HCT116 (cell line): ENCODE results near the gene RAB11A. TPM values are rescaled to one million over a fixed set of nuclear protein-coding genes. Genes with fewer than 3 reads are reported as not detected.

Experiments used
- ATAC-seq: fragments of 200-7000 bp; cut with Tn5 transposase; 2 replicates; pipeline ENCODE4 v1.9.1; 2020; ENCODE audit warnings: mild to moderate bottlenecking, moderate library complexity
- BruUV-seq: library from RNA; stranded (reverse); fragments of 400-500 nt; replicated peaks from 2 replicates; lab custom pipeline; 2021; lab: Mats Ljungman, UMichigan
- CTCF ChIA-PET: fragments of 300-600 bp; sonication (Branson Sonifier 250); formaldehyde crosslinking; loops from one replicate; lab custom pipeline; 2021; ENCODE audit warnings: antibody characterized with exemption; lab: Charles Lee
- POLR2A ChIA-PET: fragments of 300-600, 350-600 bp; sonication (Branson Sonifier 250); formaldehyde crosslinking; loops from one replicate; lab custom pipeline; 2021; ENCODE audit warnings: antibody characterized with exemption; lab: Charles Lee
- RAD21 ChIA-PET, 2 experiments: fragments of 300-600 bp; sonication (Branson Sonifier 250); formaldehyde crosslinking; loops; one replicate each; lab custom pipeline; 2023; ENCODE audit warnings: low total read pairs in 2 of 2; ENCODE audit not compliant: uncharacterized antibody in 2 of 2, unreplicated experiment in 2 of 2, low non-redundant PET in 1 of 2; lab: Charles Lee
- DNase-seq: peaks from one replicate; pipeline ENCODE4 v3.0.0-alpha.2; 2010; ENCODE audit warnings: low read depth, low spot score
- H2AFZ ChIP-seq: fragments of 200-600 bp; shearing (Covaris generic), sonication (generic); 2 replicates; pipeline ENCODE4 v1.6.1; 2017; ENCODE audit warnings: low read depth, mixed run types, mixed read lengths, antibody characterized with exemption, low read length; ENCODE audit not compliant: poor library complexity, severe bottlenecking
- H3K27ac ChIP-seq: 2 replicates; pipeline ENCODE4 v1.5.1; 2012; ENCODE audit warnings: low read depth, low read length
- H3K27me3 ChIP-seq: fragments of 200-600 bp; sonication (generic); 2 replicates; pipeline ENCODE4 v1.6.1; 2016; ENCODE audit warnings: mixed run types, low read length, mixed read lengths; ENCODE audit not compliant: insufficient read depth
- H3K36me3 ChIP-seq, 2 experiments: fragments of 200-500 bp in 1 of 2; fragments of 200-600 bp in 1 of 2; sonication (Bioruptor generic) in 1 of 2; sonication (generic) in 1 of 2; 2 replicates each; pipeline versions ENCODE4 v1.5.1 to v1.6.1; 2014 to 2016; ENCODE audit warnings: low read length in 2 of 2, inconsistent platforms in 1 of 2, mixed read lengths in 1 of 2, mixed run types in 1 of 2; ENCODE audit not compliant: insufficient read depth in 2 of 2, control insufficient read depth in 1 of 2
- H3K4me1 ChIP-seq, 2 experiments: fragments of 200-600 bp in 1 of 2; sonication (generic) in 1 of 2; 2 replicates each; pipeline versions ENCODE4 v1.5.1 to v1.6.1; 2012 to 2017; ENCODE audit warnings: low read length in 2 of 2, inconsistent platforms in 1 of 2, mild to moderate bottlenecking in 1 of 2, mixed read lengths in 1 of 2, mixed run types in 1 of 2, moderate library complexity in 1 of 2; ENCODE audit not compliant: insufficient read depth in 2 of 2, control insufficient read depth in 1 of 2
- H3K4me2 ChIP-seq: fragments of 200-600 bp; sonication (generic); 2 replicates; pipeline ENCODE4 v1.6.1; 2017; ENCODE audit warnings: mixed run types, low read length, mixed read lengths
- H3K4me3 ChIP-seq, 2 experiments: fragments of 200-600 bp in 1 of 2; sonication (generic) in 1 of 2; replicated peaks in 1 of 2; 2 replicates each; pipeline ENCODE4 v1.5.1; 2011 to 2016; ENCODE audit warnings: low read length in 2 of 2, control low read depth in 1 of 2, low read depth in 1 of 2, mild to moderate bottlenecking in 1 of 2, mixed read lengths in 1 of 2, mixed run types in 1 of 2
- H3K79me2 ChIP-seq: fragments of 200-600 bp; sonication (generic); 2 replicates; pipeline ENCODE4 v1.6.1; 2017; ENCODE audit warnings: mild to moderate bottlenecking, mixed run types, low read length, moderate library complexity, mixed read lengths; ENCODE audit not compliant: insufficient read depth
- H3K9ac ChIP-seq: fragments of 200-600 bp; sonication (generic); 2 replicates; pipeline ENCODE4 v1.6.1; 2016; ENCODE audit warnings: low read length, mixed read lengths
- H3K9me2 ChIP-seq: fragments of 200-600 bp; sonication (generic), shearing (Covaris generic); 2 replicates; pipeline ENCODE4 v1.6.1; 2017; ENCODE audit warnings: mixed run types, mild to moderate bottlenecking, moderate library complexity; ENCODE audit not compliant: insufficient read depth
- H3K9me3 ChIP-seq, 2 experiments: fragments of 200-500 bp in 1 of 2; fragments of 200-600 bp in 1 of 2; sonication (Bioruptor generic) in 1 of 2; sonication (generic) in 1 of 2; 2 replicates each; pipeline ENCODE4 v1.6.1; 2014 to 2017; ENCODE audit warnings: low read length in 2 of 2, mixed read lengths in 2 of 2, inconsistent platforms in 1 of 2, low read depth in 1 of 2, mild to moderate bottlenecking in 1 of 2, mixed run types in 1 of 2, moderate library complexity in 1 of 2; ENCODE audit not compliant: control insufficient read depth in 1 of 2, insufficient read depth in 1 of 2
- H4K20me1 ChIP-seq: fragments of 200-600 bp; sonication (generic), shearing (Covaris generic); 2 replicates; pipeline ENCODE4 v1.6.1; 2017; ENCODE audit warnings: mixed run types, mild to moderate bottlenecking, moderate library complexity; ENCODE audit not compliant: insufficient read depth
- CBX3 ChIP-seq: IDR thresholded peaks from 2 replicates; pipeline ENCODE4 v1.6.1; 2012; ENCODE audit warnings: low read depth
- intact Hi-C: fragments of 100-400 bp; cut with micrococcal nuclease; formaldehyde crosslinking; loops from 2 replicates; pipeline ENCODE4 v1.10.0; 2022
- total RNA-seq: library from RNA; stranded (reverse); gene quantifications from one replicate; pipeline ENCODE4 v1.2.1, GENCODE V29; 2021; ENCODE audit not compliant: unreplicated experiment
- TF ChIP-seq, protein P1 (sequence below), 3 experiments: fragments of 200-600 bp in 1 of 3; sonication (generic) in 1 of 3; IDR thresholded peaks in 2 of 3; conservative IDR thresholded peaks in 1 of 3; 2 replicates each; pipeline ENCODE4 v1.5.1; 2012 to 2017; ENCODE audit warnings: low read depth in 2 of 3, low read length in 2 of 3, antibody characterized with exemption in 1 of 3, borderline replicate concordance in 1 of 3, control low read depth in 1 of 3, mild to moderate bottlenecking in 1 of 3, mixed read lengths in 1 of 3, mixed run types in 1 of 3, moderate library complexity in 1 of 3; ENCODE audit not compliant: insufficient read depth in 1 of 3
- TF ChIP-seq, protein P2 (sequence below): IDR thresholded peaks from 2 replicates; pipeline ENCODE4 v1.6.1; 2011; ENCODE audit warnings: mild to moderate bottlenecking, low read length, moderate library complexity; ENCODE audit not compliant: insufficient replicate concordance; ENCODE audit errors: extremely low read depth

The RAB11A gene
- total RNA-seq, 1 experiment from 2014 or later = 234 TPM

DNA sequence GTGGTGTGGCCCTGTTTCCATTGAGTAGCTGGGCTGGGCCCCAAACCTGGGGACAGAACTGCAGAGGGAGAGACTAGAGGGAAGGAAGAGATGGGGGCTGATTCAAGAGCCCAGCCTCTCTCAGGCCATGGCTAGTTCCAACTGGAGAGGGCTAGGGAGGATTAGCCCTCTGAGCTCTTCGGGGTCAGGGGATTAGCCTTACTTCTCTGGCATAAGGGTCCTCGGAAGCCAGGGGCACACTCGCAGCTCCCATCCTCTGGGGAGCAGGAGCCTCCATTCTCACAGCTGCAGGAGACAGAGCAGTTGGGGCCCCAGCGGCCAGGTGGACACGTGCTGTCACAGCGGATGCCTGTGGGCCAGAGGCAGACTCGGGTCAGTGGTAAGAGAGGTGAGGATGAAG is 53.3 kb downstream of the RAB11A start:
- Histone ChIP-seq H3K4me3 (no peak overlapping the region), H3K27ac (no peak overlapping the region), H3K9me2 (no peaks in the 10 kb centered on the region), H3K27me3 (no peaks in the 10 kb centered on the region), H3K4me1 (no peaks in the 10 kb centered on the region), H2AFZ (no peak overlapping the region), H3K9ac (no peak overlapping the region), H3K36me3 (no peaks in the 10 kb centered on the region), H4K20me1 (no peaks in the 10 kb centered on the region), H3K79me2 (no peaks in the 10 kb centered on the region), H3K9me3 (no peaks in the 10 kb centered on the region), H3K4me2 (no peak overlapping the region)
- TF ChIP-seq, protein P1, sequence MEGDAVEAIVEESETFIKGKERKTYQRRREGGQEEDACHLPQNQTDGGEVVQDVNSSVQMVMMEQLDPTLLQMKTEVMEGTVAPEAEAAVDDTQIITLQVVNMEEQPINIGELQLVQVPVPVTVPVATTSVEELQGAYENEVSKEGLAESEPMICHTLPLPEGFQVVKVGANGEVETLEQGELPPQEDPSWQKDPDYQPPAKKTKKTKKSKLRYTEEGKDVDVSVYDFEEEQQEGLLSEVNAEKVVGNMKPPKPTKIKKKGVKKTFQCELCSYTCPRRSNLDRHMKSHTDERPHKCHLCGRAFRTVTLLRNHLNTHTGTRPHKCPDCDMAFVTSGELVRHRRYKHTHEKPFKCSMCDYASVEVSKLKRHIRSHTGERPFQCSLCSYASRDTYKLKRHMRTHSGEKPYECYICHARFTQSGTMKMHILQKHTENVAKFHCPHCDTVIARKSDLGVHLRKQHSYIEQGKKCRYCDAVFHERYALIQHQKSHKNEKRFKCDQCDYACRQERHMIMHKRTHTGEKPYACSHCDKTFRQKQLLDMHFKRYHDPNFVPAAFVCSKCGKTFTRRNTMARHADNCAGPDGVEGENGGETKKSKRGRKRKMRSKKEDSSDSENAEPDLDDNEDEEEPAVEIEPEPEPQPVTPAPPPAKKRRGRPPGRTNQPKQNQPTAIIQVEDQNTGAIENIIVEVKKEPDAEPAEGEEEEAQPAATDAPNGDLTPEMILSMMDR (IDR thresholded peaks at IDR 0.05 in 2 of 3, conservative IDR thresholded peaks at IDR 0.05 in 1 of 3; ENCODE audit: borderline replicate concordance in 1 of 3, insufficient read depth in 1 of 3, low read depth in 2 of 3, low read length in 2 of 3) = no peak
- TF ChIP-seq, protein P2, sequence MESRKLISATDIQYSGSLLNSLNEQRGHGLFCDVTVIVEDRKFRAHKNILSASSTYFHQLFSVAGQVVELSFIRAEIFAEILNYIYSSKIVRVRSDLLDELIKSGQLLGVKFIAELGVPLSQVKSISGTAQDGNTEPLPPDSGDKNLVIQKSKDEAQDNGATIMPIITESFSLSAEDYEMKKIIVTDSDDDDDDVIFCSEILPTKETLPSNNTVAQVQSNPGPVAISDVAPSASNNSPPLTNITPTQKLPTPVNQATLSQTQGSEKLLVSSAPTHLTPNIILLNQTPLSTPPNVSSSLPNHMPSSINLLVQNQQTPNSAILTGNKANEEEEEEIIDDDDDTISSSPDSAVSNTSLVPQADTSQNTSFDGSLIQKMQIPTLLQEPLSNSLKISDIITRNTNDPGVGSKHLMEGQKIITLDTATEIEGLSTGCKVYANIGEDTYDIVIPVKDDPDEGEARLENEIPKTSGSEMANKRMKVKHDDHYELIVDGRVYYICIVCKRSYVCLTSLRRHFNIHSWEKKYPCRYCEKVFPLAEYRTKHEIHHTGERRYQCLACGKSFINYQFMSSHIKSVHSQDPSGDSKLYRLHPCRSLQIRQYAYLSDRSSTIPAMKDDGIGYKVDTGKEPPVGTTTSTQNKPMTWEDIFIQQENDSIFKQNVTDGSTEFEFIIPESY = no peak
- intact Hi-C loops = no loop called here
- no peak for DNase-seq
- no peak for ATAC-seq
- BruUV-seq = no TSS peak
- ChIA-PET CTCF (interaction anchor here (1.3 kb wide), 1 partner anchor 9 kb away, joined by 3 read pairs; no protein-coding TSS in a partner anchor), POLR2A (no interaction called here), RAD21 (no interaction called here)

DNA sequence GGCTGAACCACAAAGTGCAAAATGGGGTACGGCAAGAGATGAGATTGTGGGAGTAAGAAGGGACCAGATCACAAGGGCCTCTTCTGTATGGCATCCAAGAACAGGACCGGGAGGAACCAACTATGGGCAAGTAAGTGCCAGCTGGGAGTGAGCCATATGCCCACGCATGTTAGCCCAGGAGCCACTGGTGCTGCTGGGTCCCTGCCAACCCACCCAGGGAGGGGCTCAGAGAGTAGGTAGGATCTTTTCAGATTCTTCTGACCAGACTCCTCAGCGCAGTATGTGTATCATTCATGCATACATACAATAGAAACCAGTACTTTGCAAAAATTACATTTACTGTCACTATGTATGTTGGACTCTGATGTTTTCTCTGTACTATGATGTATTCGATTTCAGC is 54.0 kb downstream of the RAB11A start:
- ATAC-seq (no peak), DNase-seq (no peak)
- Histone ChIP-seq H3K36me3 (no peaks in the 10 kb centered on the region), H4K20me1 (no peaks in the 10 kb centered on the region), H3K9me3 (no peaks in the 10 kb centered on the region), H3K79me2 (no peaks in the 10 kb centered on the region), H3K9me2 (no peaks in the 10 kb centered on the region), H3K4me3 (no peak overlapping the region), H2AFZ (no peak overlapping the region), H3K27ac (no peak overlapping the region), H3K9ac (no peak overlapping the region), H3K4me1 (no peaks in the 10 kb centered on the region), H3K27me3 (no peaks in the 10 kb centered on the region), H3K4me2 (no peak overlapping the region)
- no TSS peak for BruUV-seq
- intact Hi-C loops = no loop called here
- TF ChIP-seq CBX3 = no peak
- ChIA-PET RAD21 (no interaction called here), POLR2A (no interaction called here), CTCF (no interaction called here)
